HepG2 (cell line): Measurements from ENCODE around the gene NEURL2. TPM values are rescaled to one million over a fixed set of nuclear protein-coding genes. Genes with fewer than 3 reads are reported as not detected.

Experiments
- ATF1 ChIP-seq: IDR thresholded peaks from 2 replicates; pipeline ENCODE4 v1.6.1; 2016; ENCODE audit warnings: mild to moderate bottlenecking, control low read depth
- CEBPB ChIP-seq: IDR thresholded peaks from 2 replicates; pipeline ENCODE4 v1.6.1; 2011; ENCODE audit warnings: low read depth, low read length, improper control_type of control experiment, borderline replicate concordance
- ELF4 ChIP-seq: sonication (generic); formaldehyde crosslinking; IDR thresholded peaks from 2 replicates; pipeline ENCODE4 v1.5.0; 2020; ENCODE audit warnings: missing genetic modification reagents, mild to moderate bottlenecking, moderate library complexity, borderline replicate concordance
- FOXO4 ChIP-seq: sonication (generic); formaldehyde crosslinking; conservative IDR thresholded peaks from 2 replicates; pipeline ENCODE4 v1.8.1; 2023; ENCODE audit warnings: missing genetic modification reagents
- GPBP1L1 ChIP-seq: sonication (generic); formaldehyde crosslinking; IDR thresholded peaks from 2 replicates; pipeline ENCODE4 v1.5.0; 2020; ENCODE audit warnings: mild to moderate bottlenecking, missing genetic modification reagents
- HDAC1 ChIP-seq: sonication (generic); formaldehyde crosslinking; IDR thresholded peaks from 2 replicates; pipeline ENCODE4 v1.5.1; 2020; ENCODE audit warnings: mild to moderate bottlenecking, missing genetic modification reagents
- MTF1 ChIP-seq: sonication (generic); formaldehyde crosslinking; IDR thresholded peaks from 2 replicates; pipeline ENCODE4 v1.5.0; 2020; ENCODE audit warnings: missing genetic modification reagents
- NONO ChIP-seq, 2 experiments: fragments of 450-650 bp in 1 of 2; sonication (generic) in 1 of 2; formaldehyde crosslinking in 1 of 2; IDR thresholded peaks in 1 of 2; conservative IDR thresholded peaks in 1 of 2; 2 replicates each; pipeline versions ENCODE4 v1.6.1 to v1.8.0; 2017 to 2022; ENCODE audit warnings: mild to moderate bottlenecking in 1 of 2, missing genetic modification reagents in 1 of 2, moderate library complexity in 1 of 2
- PREB ChIP-seq: sonication (generic); formaldehyde crosslinking; IDR thresholded peaks from 2 replicates; pipeline ENCODE4 v1.4.0; 2020; ENCODE audit warnings: missing genetic modification reagents
- THRA ChIP-seq: sonication (generic); formaldehyde crosslinking; IDR thresholded peaks from 2 replicates; pipeline ENCODE4 v1.4.0; 2020; ENCODE audit warnings: missing genetic modification reagents, borderline replicate concordance
- TOE1 ChIP-seq: sonication (generic); formaldehyde crosslinking; IDR thresholded peaks from 2 replicates; pipeline ENCODE4 v1.4.0; 2020; ENCODE audit warnings: mild to moderate bottlenecking, missing genetic modification reagents
- ZBTB42 ChIP-seq: sonication (generic); formaldehyde crosslinking; IDR thresholded peaks from 2 replicates; pipeline ENCODE4 v1.5.0; 2020; ENCODE audit warnings: mild to moderate bottlenecking, missing genetic modification reagents
- ZHX1 ChIP-seq: sonication (generic); formaldehyde crosslinking; IDR thresholded peaks from 2 replicates; pipeline ENCODE4 v1.8.1; 2022; ENCODE audit warnings: low read depth, mild to moderate bottlenecking, missing genetic modification reagents
- ZKSCAN1 ChIP-seq: fragments of 150-350 bp; IDR thresholded peaks from 2 replicates; pipeline ENCODE4 v1.6.1; 2014; ENCODE audit warnings: low read length
- ZNF484 ChIP-seq: sonication (generic); formaldehyde crosslinking; IDR thresholded peaks from 2 replicates; pipeline ENCODE4 v1.5.1; 2020; ENCODE audit warnings: mild to moderate bottlenecking, low read depth, missing genetic modification reagents, borderline replicate concordance
- ZNF724P ChIP-seq: sonication (generic); formaldehyde crosslinking; IDR thresholded peaks from 2 replicates; pipeline ENCODE4 v1.8.0; 2022; ENCODE audit warnings: missing genetic modification reagents, borderline replicate concordance
- ZNF770 ChIP-seq: sonication (generic); formaldehyde crosslinking; IDR thresholded peaks from 2 replicates; pipeline ENCODE4 v1.5.0; 2020; ENCODE audit warnings: mild to moderate bottlenecking, missing genetic modification reagents
- polyA plus RNA-seq, 8 experiments: library from polyadenylated mRNA; depleted of rRNA in 3 of 8; stranded (reverse) in 7 of 8; unstranded in 1 of 8; fragments of >200 nt; fragmentation: Illumina TruSeq in 4 of 8; extraction: Trizol in 4 of 8; gene quantifications; 2 replicates each; pipeline versions ENCODE4 v1.2.1 to v1.2.3, GENCODE V29; 2011 to 2016; ENCODE audit warnings: low read depth in 4 of 8, missing spikeins in 1 of 8, mixed read lengths in 1 of 8; ENCODE audit not compliant: insufficient read depth in 1 of 8
- total RNA-seq, 5 experiments: library from RNA; depleted of rRNA; stranded (reverse); fragments of >200 nt; fragmentation: Illumina TruSeq; extraction: Trizol; gene quantifications; 2 replicates each; pipeline ENCODE4 v1.2.3, GENCODE V29; 2016; ENCODE audit warnings: low read depth in 1 of 5

The NEURL2 gene
- total and polyA plus RNA-seq, 2 of the 13 experiments (the other 11 are each of a cell fraction or from before 2014, with no cell fraction given), result 7.2 to 9.7 TPM

- TF ChIP-seq ZKSCAN1 (no peak), FOXO4 (CRISPR knock-in tag) (0 out of 2 replicates have a peak, but pooled peaks have one; percentile 52), MTF1 (CRISPR knock-in tag) (no peak), ZNF770 (CRISPR knock-in tag) (peak; percentile 89), PREB (CRISPR knock-in tag) (no peak), ZNF484 (CRISPR knock-in tag) (no peak), GPBP1L1 (CRISPR knock-in tag) (no peak), TOE1 (CRISPR knock-in tag) (no peak), ZNF724P (CRISPR knock-in tag) (no peak), ZBTB42 (no peak), HDAC1 (CRISPR knock-in tag) (peak; percentile 55; the same call in 1 of the 2 replicates), CEBPB (no peak), ATF1 (CRISPR knock-in tag) (no peak), ELF4 (CRISPR knock-in tag) (0 out of 2 replicates have a peak, but pooled peaks have one; percentile 36), ZHX1 (no peak), NONO (IDR thresholded peaks at IDR 0.05) (no peak), NONO (CRISPR knock-in tag; conservative IDR thresholded peaks at IDR 0.05) (0 out of 2 replicates have a peak, but pooled peaks have one; percentile 24), THRA (CRISPR knock-in tag) (no peak)
These were observed 29.6 kb downstream of the NEURL2 start (continued) for GRCh38 chr20:45861221-45862075.
